Epidermal melanocyte (primary cell): ENCODE results near the gene AGMAT.

Experiments
- DNase-seq: peaks from one replicate; pipeline ENCODE4 v3.0.0; 2011; ENCODE audit warnings: low spot score; ENCODE audit not compliant: insufficient read length

The AGMAT gene, protein sequence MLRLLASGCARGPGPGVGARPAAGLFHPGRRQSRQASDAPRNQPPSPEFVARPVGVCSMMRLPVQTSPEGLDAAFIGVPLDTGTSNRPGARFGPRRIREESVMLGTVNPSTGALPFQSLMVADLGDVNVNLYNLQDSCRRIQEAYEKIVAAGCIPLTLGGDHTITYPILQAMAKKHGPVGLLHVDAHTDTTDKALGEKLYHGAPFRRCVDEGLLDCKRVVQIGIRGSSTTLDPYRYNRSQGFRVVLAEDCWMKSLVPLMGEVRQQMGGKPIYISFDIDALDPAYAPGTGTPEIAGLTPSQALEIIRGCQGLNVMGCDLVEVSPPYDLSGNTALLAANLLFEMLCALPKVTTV

DNA sequence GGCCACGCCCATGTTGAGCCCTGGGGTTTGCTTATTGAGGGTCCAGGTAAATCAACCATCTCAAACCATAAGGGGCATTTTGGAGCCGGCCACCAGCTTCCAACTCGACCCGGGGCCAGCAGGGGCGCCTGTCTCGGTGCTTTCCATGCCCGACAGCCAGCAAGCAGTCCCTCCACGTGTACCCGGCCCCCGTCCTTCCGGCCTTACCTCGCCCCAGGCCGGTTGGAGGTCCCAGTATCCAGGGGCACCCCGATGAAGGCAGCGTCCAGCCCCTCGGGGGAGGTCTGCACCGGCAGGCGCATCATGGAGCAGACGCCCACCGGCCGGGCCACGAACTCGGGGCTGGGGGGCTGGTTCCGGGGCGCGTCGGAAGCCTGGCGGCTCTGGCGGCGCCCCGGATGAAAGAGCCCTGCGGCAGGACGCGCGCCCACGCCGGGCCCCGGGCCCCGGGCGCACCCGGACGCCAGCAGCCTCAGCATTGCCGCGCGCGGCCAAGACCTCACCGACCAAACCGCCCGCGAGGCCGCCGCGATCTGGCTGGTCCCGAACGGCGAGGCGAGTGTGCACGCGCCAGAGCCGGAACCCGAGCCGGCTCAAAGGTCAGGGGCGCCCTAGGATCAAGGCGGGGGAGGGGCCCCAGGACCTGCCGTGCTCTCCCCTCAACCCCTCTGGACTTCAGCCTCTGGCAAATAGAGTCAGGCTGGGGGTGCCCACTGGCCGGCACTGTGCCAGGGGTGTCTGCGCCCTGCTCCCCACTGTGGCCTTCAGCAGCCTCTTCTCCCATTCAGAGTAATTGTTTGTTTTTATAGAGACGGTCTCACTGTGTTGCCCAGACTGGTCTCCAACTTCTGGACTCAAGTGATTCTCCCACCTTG is at the start of gene AGMAT:
TSS of gene AGMAT (minus strand) at position 563 of the 875 bp plus-strand sequence. CDS start at position 479, 84 bp downstream.
- peak; percentile 54 for DNase-seq

DNA sequence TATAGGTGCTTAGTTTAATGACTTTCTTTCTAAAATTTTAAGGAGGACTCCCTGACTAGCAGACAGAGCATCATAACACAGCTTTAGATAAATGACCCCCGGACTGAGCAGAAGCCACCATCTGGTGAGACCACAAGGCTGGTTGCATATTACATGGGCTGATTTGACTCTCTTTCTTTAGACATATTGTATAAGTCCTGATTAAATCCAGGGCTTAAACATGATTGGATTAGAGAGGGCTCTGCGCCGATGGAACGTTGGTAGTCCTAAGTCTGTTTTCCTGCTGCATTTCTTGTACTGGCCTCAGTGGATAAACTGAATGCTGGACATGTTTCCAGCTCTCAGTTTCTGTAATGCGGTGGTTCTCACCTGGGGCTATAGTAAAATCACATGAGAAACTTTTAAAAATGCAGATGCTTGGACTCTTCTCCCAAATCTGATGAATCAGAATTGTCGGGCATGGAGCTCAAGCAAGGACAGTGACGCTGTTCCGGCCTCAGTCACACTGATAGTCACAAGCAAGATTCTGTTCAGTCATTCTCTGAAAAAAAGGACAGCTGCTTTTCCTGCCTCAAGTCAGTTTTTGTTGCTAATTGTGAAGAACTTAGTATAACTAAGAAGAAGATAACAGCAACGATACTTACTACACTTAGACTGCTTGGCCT is 49.0 kb upstream of the AGMAT start:
- no peak for DNase-seq

GRCh38 chr1:15628003-15628402 is 43.2 kb upstream of the AGMAT start:
- DNase-seq: no peak

- DNase-seq: no peak
Measured at GRCh38 chr1:15627343-15627988, 42.6 kb upstream of the AGMAT start.

- DNase-seq: no peak
Measured at GRCh38 chr1:15626269-15626950, 41.6 kb upstream of the AGMAT start.

DNA sequence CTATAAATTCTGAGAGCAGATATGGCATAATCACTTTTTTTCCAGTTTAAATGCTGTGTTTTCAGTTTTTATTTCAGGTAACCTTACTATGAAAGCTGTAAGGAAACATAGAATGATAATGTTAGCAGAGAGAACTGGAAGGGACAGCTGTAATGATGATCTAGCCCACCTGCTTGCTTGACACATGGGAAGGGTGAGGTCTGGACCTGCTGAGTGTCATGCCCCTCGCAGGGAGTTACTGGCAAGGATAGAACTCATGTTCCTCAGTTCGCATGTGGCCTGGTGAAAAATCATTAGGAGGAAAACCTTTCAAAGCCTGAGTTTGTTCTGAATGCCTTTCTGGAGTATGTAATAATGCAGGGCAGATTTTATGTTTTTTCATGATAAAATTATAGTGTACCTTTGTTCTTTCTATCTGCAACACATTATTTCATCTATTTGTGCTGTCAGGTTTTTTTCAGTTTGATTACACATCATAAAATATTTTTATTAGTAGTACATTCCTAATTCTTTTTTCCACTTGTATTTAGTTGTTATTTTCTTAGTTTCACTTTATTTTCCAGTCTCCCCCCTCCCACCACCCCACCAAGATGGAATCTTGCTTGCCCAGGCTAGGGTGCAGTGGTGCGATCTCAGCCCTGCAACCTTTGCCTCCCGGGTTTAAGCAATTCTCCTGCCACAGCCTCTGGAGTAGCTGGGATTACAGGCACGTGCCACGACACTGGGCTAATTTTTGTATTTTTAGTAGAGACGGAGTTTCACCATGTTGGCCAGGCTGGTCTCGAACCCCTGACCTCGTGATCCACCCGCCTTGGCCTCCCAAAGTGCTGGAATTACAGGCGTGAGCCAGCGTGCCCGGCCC is 40.4 kb upstream of the AGMAT start:
- DNase-seq: no peak

DNA sequence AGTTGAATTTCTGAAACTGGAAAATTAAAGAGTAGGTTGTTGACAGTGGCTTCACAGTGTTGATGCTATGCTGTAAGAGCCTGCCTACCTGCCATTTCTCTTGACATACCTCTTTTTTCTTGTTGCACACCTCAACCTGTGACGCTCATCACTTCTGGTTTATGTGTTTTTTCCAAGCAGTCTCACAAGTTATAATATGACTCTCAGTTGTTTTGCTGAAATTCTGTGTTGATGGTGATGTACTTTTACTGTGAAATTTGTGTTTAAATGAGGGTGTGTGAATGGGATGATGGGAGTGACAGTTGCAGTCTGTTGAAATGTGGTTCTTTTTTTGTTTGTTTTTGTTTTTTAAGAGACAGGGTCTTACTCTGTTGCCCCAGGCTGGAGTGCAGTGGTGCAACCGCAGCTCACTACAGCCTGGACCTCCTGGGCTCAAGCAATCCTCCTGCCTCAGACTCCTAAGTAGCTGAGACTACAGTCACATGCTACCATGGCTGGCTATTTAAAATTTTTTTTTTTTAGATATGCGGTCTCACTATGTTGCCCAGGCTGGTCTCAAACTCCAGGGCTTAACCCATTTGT is 39.4 kb upstream of the AGMAT start:
- no peak for DNase-seq

DNA sequence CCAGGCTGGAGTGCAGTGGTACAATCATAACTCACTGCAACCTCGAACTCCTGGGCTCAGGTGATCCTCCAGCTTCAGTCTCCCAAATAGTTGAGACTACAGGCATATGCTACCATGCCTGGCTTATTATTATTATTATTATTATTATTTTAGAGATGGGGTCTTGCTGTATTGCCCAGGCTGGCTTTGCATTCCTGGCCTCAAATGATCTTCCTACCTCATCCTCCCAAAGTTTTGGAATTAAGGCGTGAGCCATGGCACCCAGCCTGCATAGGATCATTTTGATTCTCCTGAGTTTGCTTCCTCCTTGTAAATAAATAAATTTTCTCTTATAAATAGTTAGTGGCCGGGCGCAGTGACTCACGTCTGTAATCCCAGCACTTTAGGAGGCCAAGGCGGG is 38.6 kb upstream of the AGMAT start:
- DNase-seq: no peak

DNA sequence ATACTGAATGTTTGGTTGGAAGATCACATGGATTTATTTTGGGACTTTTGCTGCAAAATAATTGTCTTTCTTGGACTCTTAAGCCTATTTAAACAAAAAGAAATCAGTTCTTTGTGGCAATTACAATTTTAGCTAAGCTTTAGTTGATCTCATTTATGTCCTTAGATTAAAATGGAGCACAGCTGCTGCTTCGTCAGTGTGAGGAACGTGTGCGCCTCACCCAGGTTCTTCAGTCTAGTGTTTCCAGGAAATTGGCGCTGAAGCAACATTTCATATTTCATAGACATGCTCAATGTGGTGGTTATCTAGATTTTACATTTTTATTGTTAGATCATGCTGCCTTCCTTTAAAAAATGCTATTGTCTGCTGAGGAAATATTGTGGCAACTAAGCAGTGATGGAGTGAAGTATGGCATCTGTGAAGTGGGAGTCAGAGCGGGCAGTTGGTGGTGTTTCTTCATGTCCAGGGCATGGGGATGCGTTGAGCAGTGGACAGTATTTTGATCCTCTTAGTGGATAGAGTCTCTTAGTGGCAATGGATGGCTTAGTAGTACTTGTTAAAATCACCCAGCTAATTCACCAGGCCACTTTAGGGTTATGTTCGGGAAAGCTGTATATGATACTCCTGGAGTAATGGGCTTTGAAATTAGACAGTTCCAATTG is 38.0 kb upstream of the AGMAT start:
- no peak for DNase-seq

DNA sequence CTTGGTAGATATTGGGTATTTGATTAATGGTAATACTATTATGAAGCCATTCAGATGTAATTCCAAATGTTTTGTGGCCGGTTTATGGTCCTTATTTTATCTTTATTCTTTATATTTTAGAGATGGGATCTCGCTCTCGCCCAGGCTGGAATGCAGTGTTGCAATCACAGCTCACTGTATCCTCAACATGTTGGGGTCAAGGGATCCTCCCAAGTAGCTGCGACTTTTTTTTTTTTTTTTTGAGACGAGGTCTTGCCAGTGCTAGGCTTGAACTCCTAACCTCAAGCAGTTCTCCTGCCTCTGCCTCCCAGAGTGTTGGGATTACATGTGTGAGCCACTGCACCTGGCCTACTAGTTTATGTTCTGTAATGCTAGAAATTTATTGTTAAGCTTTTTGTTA is 37.1 kb upstream of the AGMAT start:
- no peak for DNase-seq

GRCh38 chr1:15620902-15621682 is 36.2 kb upstream of the AGMAT start:
- DNase-seq: no peak

GRCh38 chr1:15620155-15620545 is 35.3 kb upstream of the AGMAT start:
- no peak for DNase-seq

DNA sequence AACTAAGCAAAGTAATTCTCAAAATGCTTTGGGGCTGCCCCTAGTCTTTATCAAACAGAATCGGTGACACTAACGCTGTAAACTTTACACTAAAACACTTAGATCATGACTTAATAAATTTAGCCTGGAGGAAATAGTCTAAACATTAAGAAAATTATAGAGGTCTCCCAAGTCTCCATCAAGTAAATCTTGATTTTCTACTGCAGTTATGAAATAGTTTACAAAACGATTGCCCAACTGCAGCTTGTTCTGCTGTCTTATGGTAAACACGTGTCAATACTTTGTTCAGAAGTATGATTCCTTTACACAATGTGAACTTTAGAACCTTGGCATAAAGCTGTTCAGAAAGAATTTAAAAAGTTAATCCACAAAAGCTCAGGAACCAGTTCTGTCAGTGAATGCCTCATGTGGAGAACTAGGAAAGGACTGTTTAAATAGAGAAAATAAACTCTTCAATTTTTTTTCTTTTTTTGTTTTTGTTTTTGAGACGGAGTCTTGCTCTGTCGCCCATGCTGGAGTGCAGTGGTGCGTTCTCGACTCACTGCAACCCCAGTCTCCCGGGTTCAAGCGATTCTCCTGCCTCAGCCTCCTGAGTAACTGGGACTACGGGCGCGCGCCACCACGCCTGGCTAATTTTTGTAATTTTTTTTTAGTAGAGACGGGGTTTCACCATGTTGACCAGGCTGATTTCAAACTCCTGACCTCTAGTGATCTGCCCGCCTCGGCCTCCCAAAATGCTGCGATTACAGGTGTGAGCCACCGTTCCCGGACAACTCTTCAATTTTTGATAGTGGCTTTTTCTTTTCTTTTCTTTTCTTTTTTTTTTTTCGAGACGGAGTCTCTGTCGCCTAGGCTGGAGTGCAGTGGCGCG is 34.0 kb upstream of the AGMAT start:
- no peak for DNase-seq

GRCh38 chr1:15618077-15618654 is 33.3 kb upstream of the AGMAT start:
- no peak for DNase-seq

GRCh38 chr1:15617173-15618076 is 32.6 kb upstream of the AGMAT start, which contains the start of gene DDI2:
TSS of gene DDI2 (plus strand) at chr1:15617458. CDS start at chr1:15617671, 213 bp downstream.
- DNase-seq: peak; percentile 90
